B cell (primary cell): ENCODE results near the gene RAD51. TPM values are rescaled to one million over a fixed set of nuclear protein-coding genes. Genes with fewer than 3 reads are reported as not detected.

Source experiments
- ATAC-seq: fragments of 200-7000 bp; cut with Tn5 transposase; one replicate; pipeline ENCODE4 v1.10.0; 2021; ENCODE audit warnings: low read depth, mild to moderate bottlenecking, moderate number of reproducible peaks, moderate library complexity
- CTCF ChIA-PET: fragments of 350-600 bp; sonication (Branson Sonifier 250); formaldehyde crosslinking; loops from one replicate; lab custom pipeline; 2021; ENCODE audit warnings: antibody characterized with exemption, inconsistent platforms; lab: Charles Lee
- POLR2A ChIA-PET: fragments of 350-600 bp; sonication (Branson Sonifier 250); formaldehyde crosslinking; loops from one replicate; lab custom pipeline; 2021; ENCODE audit warnings: antibody characterized with exemption; lab: Charles Lee
- DNase-seq: peaks from one replicate; pipeline ENCODE4 v3.0.0; 2013
- H2AFZ ChIP-seq: 2 replicates; pipeline ENCODE4 v1.6.1; 2012; ENCODE audit warnings: mild to moderate bottlenecking, low read depth, low read length; ENCODE audit not compliant: insufficient read depth, poor library complexity, severe bottlenecking
- H3K27ac ChIP-seq, 2 donors: 1 replicate in 1 of 2; 2 replicates in 1 of 2; pipeline ENCODE4 v1.5.1; 2012 to 2013; ENCODE audit warnings: low read length in 2 of 2, mild to moderate bottlenecking in 2 of 2, moderate library complexity in 1 of 2
- H3K27me3 ChIP-seq, 4 experiments: fragments of 200-600 bp in 1 of 4; sonication (generic) in 1 of 4; replicated peaks in 1 of 4; 1 replicate in 2 of 4; 2 replicates in 2 of 4; pipeline versions ENCODE4 v1.6.1 to v1.7.0; 2013 to 2016; ENCODE audit warnings: low read length in 3 of 4, mild to moderate bottlenecking in 2 of 4, mixed read lengths in 1 of 4, moderate library complexity in 1 of 4; ENCODE audit not compliant: insufficient read depth in 4 of 4, control insufficient read depth in 3 of 4; ENCODE audit errors: control extremely low read depth in 1 of 4
- H3K36me3 ChIP-seq, 2 experiments: replicated peaks in 1 of 2; 1 replicate in 1 of 2; 2 replicates in 1 of 2; pipeline versions ENCODE4 v1.6.1 to v1.7.1; 2013; ENCODE audit warnings: low read length in 1 of 2; ENCODE audit not compliant: insufficient read depth in 2 of 2, control insufficient read depth in 1 of 2; ENCODE audit errors: control extremely low read depth in 1 of 2, extremely low read depth in 1 of 2
- H3K4me1 ChIP-seq, 2 donors: fragments of 200-600 bp in 1 of 2; sonication (generic) in 1 of 2; 1 replicate in 1 of 2; 2 replicates in 1 of 2; pipeline versions ENCODE4 v1.5.1 to v1.6.1; 2013 to 2017; ENCODE audit warnings: low read length in 2 of 2; ENCODE audit not compliant: control insufficient read depth in 2 of 2, insufficient read depth in 2 of 2
- H3K4me2 ChIP-seq: replicated peaks from 2 replicates; pipeline ENCODE3; 2012; ENCODE audit warnings: mild to moderate bottlenecking, low read depth, low read length; ENCODE audit not compliant: poor library complexity, severe bottlenecking
- H3K4me3 ChIP-seq, 5 experiments: fragments of 200-600 bp in 1 of 5; sonication (generic) in 1 of 5; 1 replicate in 3 of 5; 2 replicates in 2 of 5; pipeline versions ENCODE4 v1.5.1 to v1.7.0; 2011 to 2016; ENCODE audit warnings: low read length in 4 of 5, mild to moderate bottlenecking in 4 of 5, low read depth in 2 of 5, control low read depth in 1 of 5, moderate library complexity in 1 of 5; ENCODE audit not compliant: insufficient read depth in 1 of 5; ENCODE audit errors: control extremely low read depth in 1 of 5, extremely low read depth in 1 of 5
- H3K79me2 ChIP-seq: fragments of 200-600 bp; sonication (generic); one replicate; pipeline ENCODE4 v1.6.0; 2016; ENCODE audit warnings: low read length; ENCODE audit not compliant: control insufficient read depth, insufficient read depth
- H3K9ac ChIP-seq: fragments of 200-600 bp; sonication (generic); 2 replicates; pipeline ENCODE4 v1.6.1; 2017; ENCODE audit warnings: mild to moderate bottlenecking, low read length, moderate library complexity
- H3K9me3 ChIP-seq, 3 donors: one replicate each; pipeline versions ENCODE4 v1.6.1 to v1.7.1; 2013; ENCODE audit warnings: low read length in 2 of 3; ENCODE audit not compliant: control insufficient read depth in 2 of 3, insufficient read depth in 1 of 3; ENCODE audit errors: control extremely low read depth in 1 of 3
- H4K20me1 ChIP-seq: 2 replicates; pipeline ENCODE4 v1.6.0; 2012; ENCODE audit warnings: mild to moderate bottlenecking, low read length; ENCODE audit not compliant: insufficient read depth, control insufficient read depth, poor library complexity, severe bottlenecking
- H3K27ac Mint-ChIP-seq: one replicate; pipeline ENCODE4 v1.8.0; 2021; ENCODE audit warnings: mixed read lengths
- H3K27me3 Mint-ChIP-seq: one replicate; pipeline ENCODE4 v1.8.0; 2021; ENCODE audit warnings: mixed read lengths
- H3K4me1 Mint-ChIP-seq: one replicate; pipeline ENCODE4 v1.8.0; 2021; ENCODE audit warnings: mixed read lengths
- H3K4me3 Mint-ChIP-seq: one replicate; pipeline ENCODE4 v1.8.0; 2021; ENCODE audit warnings: mixed read lengths
- H3K9me3 Mint-ChIP-seq: one replicate; pipeline ENCODE4 v1.8.0; 2022; ENCODE audit warnings: mixed read lengths; ENCODE audit not compliant: insufficient read depth
- EZH2 ChIP-seq: IDR thresholded peaks from 2 replicates; pipeline ENCODE4 v1.6.1; 2012; ENCODE audit warnings: borderline replicate concordance, low read depth, mild to moderate bottlenecking, moderate library complexity, low read length; ENCODE audit not compliant: insufficient read depth, poor library complexity, severe bottlenecking
- WGBS: methylation state at CpG from one replicate; pipeline ENCODE4 v1.1.5; 2013; ENCODE audit warnings: missing lambda C conversion rate; ENCODE audit not compliant: insufficient coverage; 5-methylcytosine and 5-hydroxymethylcytosine counted together
- intact Hi-C: fragments of 100-400 bp; cut with micrococcal nuclease; formaldehyde crosslinking; loops from one replicate; pipeline ENCODE4 v1.10.0; 2022
- polyA plus RNA-seq: library from polyadenylated mRNA; depleted of rRNA; stranded (reverse); fragments of >200 nt; gene quantifications from 2 replicates; pipeline ENCODE4 v1.2.3, GENCODE V29; 2012
- total RNA-seq, 2 donors: library from RNA; stranded (reverse); fragments of 120-200 nt in 1 of 2; gene quantifications; 1 replicate in 1 of 2; 2 replicates in 1 of 2; pipeline versions ENCODE4 v1.2.3 to v1.2.4, GENCODE V29; 2013 to 2022
- TF ChIP-seq, protein P1 (sequence below): fragments of 200-600 bp; IDR thresholded peaks from one replicate; pipeline ENCODE4 v1.8.0; 2022; ENCODE audit warnings: antibody characterized with exemption, mild to moderate bottlenecking

The RAD51 gene
- total and polyA plus RNA-seq, 2 donors (not counting 1 experiment from before 2014, with no cell fraction given), result 0.67 to 1.9 TPM

DNA sequence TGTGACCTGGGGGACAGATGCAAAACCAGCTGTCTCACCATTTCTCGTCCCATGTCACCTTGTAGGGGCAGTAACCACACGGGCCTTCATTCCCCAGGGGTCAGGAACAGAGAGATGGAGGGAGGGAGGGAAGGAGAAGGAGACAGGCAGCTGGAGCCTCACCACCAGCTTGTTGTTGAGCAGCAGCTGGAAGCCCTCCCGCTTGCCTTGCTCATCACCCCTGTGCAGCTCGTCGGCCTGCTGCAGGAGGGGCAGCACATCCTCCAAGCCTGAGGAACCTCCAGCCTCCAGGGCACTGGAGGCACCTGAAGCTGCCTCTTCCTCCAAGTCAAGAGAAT lies 49.8 kb downstream of the RAD51 start:
- Histone ChIP-seq H3K79me2 (peaks cover 8% of the 10 kb centered on the region), H3K36me3 (peaks cover 0 to 45% of the 10 kb centered on the region in 2 experiments), H3K27ac (no peak overlapping the region), H4K20me1 (no peaks in the 10 kb centered on the region), H2AFZ (no peak overlapping the region), H3K27me3 (no peaks in the 10 kb centered on the region), H3K4me3 (no peak overlapping the region), H3K9me3 (no peaks in the 10 kb centered on the region), H3K4me2 (no peak overlapping the region), H3K4me1 (no peaks in the 10 kb centered on the region), H3K9ac (no peak overlapping the region)
- TF ChIP-seq, protein P1, sequence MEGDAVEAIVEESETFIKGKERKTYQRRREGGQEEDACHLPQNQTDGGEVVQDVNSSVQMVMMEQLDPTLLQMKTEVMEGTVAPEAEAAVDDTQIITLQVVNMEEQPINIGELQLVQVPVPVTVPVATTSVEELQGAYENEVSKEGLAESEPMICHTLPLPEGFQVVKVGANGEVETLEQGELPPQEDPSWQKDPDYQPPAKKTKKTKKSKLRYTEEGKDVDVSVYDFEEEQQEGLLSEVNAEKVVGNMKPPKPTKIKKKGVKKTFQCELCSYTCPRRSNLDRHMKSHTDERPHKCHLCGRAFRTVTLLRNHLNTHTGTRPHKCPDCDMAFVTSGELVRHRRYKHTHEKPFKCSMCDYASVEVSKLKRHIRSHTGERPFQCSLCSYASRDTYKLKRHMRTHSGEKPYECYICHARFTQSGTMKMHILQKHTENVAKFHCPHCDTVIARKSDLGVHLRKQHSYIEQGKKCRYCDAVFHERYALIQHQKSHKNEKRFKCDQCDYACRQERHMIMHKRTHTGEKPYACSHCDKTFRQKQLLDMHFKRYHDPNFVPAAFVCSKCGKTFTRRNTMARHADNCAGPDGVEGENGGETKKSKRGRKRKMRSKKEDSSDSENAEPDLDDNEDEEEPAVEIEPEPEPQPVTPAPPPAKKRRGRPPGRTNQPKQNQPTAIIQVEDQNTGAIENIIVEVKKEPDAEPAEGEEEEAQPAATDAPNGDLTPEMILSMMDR, result no peak
- no peak for TF ChIP-seq EZH2
- no peak for ATAC-seq
- ChIA-PET POLR2A (interaction anchor here (0.6 kb wide), 1 partner anchor 16 kb away, joined by 3 read pairs; no protein-coding TSS in a partner anchor), CTCF (interaction anchor here (1.5 to 14.3 kb wide), 4 partner anchors 35 to 225 kb away, joined by 3 to 177 read pairs (median 4); no protein-coding TSS in a partner anchor)
- no peak overlapping the region for H3K27ac Mint-ChIP-seq
- intact Hi-C loops, result no loop called here
- H3K9me3 Mint-ChIP-seq, result no peaks in the 10 kb centered on the region
- H3K4me1 Mint-ChIP-seq, result no peaks in the 10 kb centered on the region
- no peak overlapping the region for H3K4me3 Mint-ChIP-seq
- no peaks in the 10 kb centered on the region for H3K27me3 Mint-ChIP-seq
- no peak for DNase-seq
- 89% methylated on average over 5 of the region's 5 CpGs for WGBS

DNA sequence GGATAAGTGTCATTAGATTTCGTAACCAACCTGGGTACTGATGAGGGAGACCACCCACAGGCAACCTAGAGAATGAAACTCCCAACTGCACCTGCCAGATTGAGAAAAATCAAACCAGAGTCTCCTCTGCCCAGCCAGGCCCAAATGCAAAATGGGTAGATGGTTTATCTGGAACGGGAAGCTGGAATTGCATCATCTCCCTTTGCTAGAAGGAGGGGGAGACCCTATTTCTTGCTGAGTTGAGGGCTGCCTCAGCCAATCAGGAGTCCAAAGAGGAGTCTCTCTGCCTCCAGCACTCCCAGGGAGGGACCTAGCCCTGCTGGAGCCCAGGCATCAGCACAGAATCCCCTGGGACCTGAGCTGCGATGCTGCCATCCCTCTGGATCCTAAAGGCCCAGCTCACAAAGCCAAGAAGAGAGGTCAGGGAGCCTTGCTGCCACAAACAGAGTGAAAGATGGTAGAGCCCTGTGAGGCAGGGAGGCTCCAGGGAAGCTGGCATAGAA lies 52.0 kb downstream of the RAD51 start:
- Histone ChIP-seq H3K9me3 (no peaks in the 10 kb centered on the region), H3K27ac (no peak overlapping the region), H3K27me3 (no peaks in the 10 kb centered on the region), H3K36me3 (peaks cover 1 to 58% of the 10 kb centered on the region in 2 experiments), H3K79me2 (peaks cover 23% of the 10 kb centered on the region), H3K4me2 (no peak overlapping the region), H4K20me1 (no peaks in the 10 kb centered on the region), H3K9ac (no peak overlapping the region), H3K4me1 (no peaks in the 10 kb centered on the region), H2AFZ (no peak overlapping the region), H3K4me3 (no peak overlapping the region)
- ATAC-seq (no peak), DNase-seq (no peak)
- CTCF ChIA-PET, result interaction anchor here (0.7 to 14.3 kb wide), 12 partner anchors 11 to 147 kb away, joined by 3 to 177 read pairs (median 4); partner anchors contain the start of genes C15orf62, GCHFR, RAD51 and VPS18
- TF ChIP-seq, protein P1, result no peak
- no peak for TF ChIP-seq EZH2
- WGBS, result 100% methylated on average over 1 of the region's 3 CpGs
- Mint-ChIP-seq H3K27me3 (no peaks in the 10 kb centered on the region), H3K27ac (no peak overlapping the region), H3K4me1 (no peaks in the 10 kb centered on the region), H3K9me3 (no peaks in the 10 kb centered on the region), H3K4me3 (no peak overlapping the region)
- intact Hi-C loops, result loop anchor here (1.0 kb wide), 2 partner anchors 35 to 68 kb away; no protein-coding TSS in a partner anchor
- POLR2A ChIA-PET, result interaction anchor here (0.5 to 1.5 kb wide), 6 partner anchors 15 to 909 kb away, joined by 3 to 9 read pairs (median 4); partner anchors contain the start of gene C15orf62
